CD14-positive monocyte (primary cell): ENCODE data around the gene FBXL17. TPM values are rescaled to one million over a fixed set of nuclear protein-coding genes. Genes with fewer than 3 reads are reported as not detected.
"Not testable (repeated sequence)": the region's sequence is repeated elsewhere in the genome, so short reads cannot be mapped to it uniquely, and the experiment has no call there.

Experiments used
- DNase-seq, 3 donors: peaks; one replicate each; pipeline ENCODE4 v3.0.0-alpha.2; 2011 to 2022
- H2AFZ ChIP-seq: 2 replicates; pipeline ENCODE4 v1.6.0; 2012; ENCODE audit warnings: mild to moderate bottlenecking, low read depth, low read length, inconsistent platforms; ENCODE audit not compliant: insufficient read depth, poor library complexity, severe bottlenecking
- H3K27ac ChIP-seq, 2 donors: 1 replicate in 1 of 2; 2 replicates in 1 of 2; pipeline ENCODE4 v1.5.1; 2012 to 2013; ENCODE audit warnings: low read length in 2 of 2, control low read depth in 1 of 2, inconsistent platforms in 1 of 2, low read depth in 1 of 2, mild to moderate bottlenecking in 1 of 2
- H3K27me3 ChIP-seq, 2 donors: one replicate each; pipeline versions ENCODE4 v1.6.0 to v1.6.1; 2011 to 2013; ENCODE audit warnings: low read length in 2 of 2; ENCODE audit not compliant: control insufficient read depth in 2 of 2, insufficient read depth in 2 of 2
- H3K36me3 ChIP-seq, 2 donors: replicated peaks in 1 of 2; 1 replicate in 1 of 2; 2 replicates in 1 of 2; pipeline versions ENCODE4 v1.5.1 to v1.6.1; 2012 to 2013; ENCODE audit warnings: low read length in 2 of 2, control low read depth in 1 of 2, inconsistent platforms in 1 of 2, mild to moderate bottlenecking in 1 of 2; ENCODE audit not compliant: insufficient read depth in 2 of 2, control insufficient read depth in 1 of 2
- H3K4me1 ChIP-seq, 2 donors: 1 replicate in 1 of 2; 2 replicates in 1 of 2; pipeline versions ENCODE4 v1.5.1 to v1.6.1; 2012 to 2013; ENCODE audit warnings: low read length in 2 of 2, control low read depth in 1 of 2, inconsistent platforms in 1 of 2, mild to moderate bottlenecking in 1 of 2, moderate library complexity in 1 of 2; ENCODE audit not compliant: insufficient read depth in 2 of 2, control insufficient read depth in 1 of 2
- H3K4me2 ChIP-seq: replicated peaks from 2 replicates; pipeline ENCODE3; 2012; ENCODE audit warnings: low read length, moderate library complexity, mild to moderate bottlenecking; ENCODE audit not compliant: poor library complexity, severe bottlenecking; ENCODE audit errors: extremely low read depth
- H3K4me3 ChIP-seq, 3 experiments: fragments of 200-600 bp in 1 of 3; sonication (generic) in 1 of 3; replicated peaks in 1 of 3; 1 replicate in 2 of 3; 2 replicates in 1 of 3; pipeline ENCODE4 v1.5.1; 2011 to 2013; ENCODE audit warnings: low read length in 3 of 3, mild to moderate bottlenecking in 3 of 3, control low read depth in 2 of 3, low read depth in 2 of 3, inconsistent platforms in 1 of 3, moderate library complexity in 1 of 3
- H3K79me2 ChIP-seq: 2 replicates; pipeline ENCODE4 v1.6.0; 2012; ENCODE audit warnings: mild to moderate bottlenecking, control low read depth, inconsistent platforms, low read length, moderate library complexity; ENCODE audit not compliant: insufficient read depth
- H3K9ac ChIP-seq: 2 replicates; pipeline ENCODE4 v1.6.0; 2017; ENCODE audit warnings: low read length, mild to moderate bottlenecking; ENCODE audit not compliant: insufficient read depth, poor library complexity, severe bottlenecking
- H3K9me3 ChIP-seq, 2 donors: replicated peaks in 1 of 2; 1 replicate in 1 of 2; 2 replicates in 1 of 2; pipeline versions ENCODE4 v1.5.1 to v1.6.1; 2012 to 2013; ENCODE audit warnings: low read length in 2 of 2, control low read depth in 1 of 2; ENCODE audit not compliant: control insufficient read depth in 1 of 2, insufficient read depth in 1 of 2
- H4K20me1 ChIP-seq: 2 replicates; pipeline ENCODE4 v1.6.0; 2012; ENCODE audit warnings: mild to moderate bottlenecking, low read length, control low read depth, moderate library complexity; ENCODE audit not compliant: insufficient read depth
- H3K27ac Mint-ChIP-seq, 7 donors: one replicate each; pipeline ENCODE4 v1.8.0; 2020; ENCODE audit warnings: mild to moderate bottlenecking in 7 of 7, mixed read lengths in 7 of 7, moderate library complexity in 6 of 7, inconsistent platforms in 2 of 7
- H3K27me3 Mint-ChIP-seq, 3 donors: one replicate each; pipeline ENCODE4 v1.8.0; 2021 to 2022; ENCODE audit warnings: low read depth in 3 of 3, mild to moderate bottlenecking in 3 of 3, mixed read lengths in 3 of 3, moderate library complexity in 3 of 3, inconsistent platforms in 1 of 3
- H3K36me3 Mint-ChIP-seq, 2 donors: one replicate each; pipeline ENCODE4 v1.8.0; 2020; ENCODE audit warnings: mixed read lengths in 2 of 2, inconsistent platforms in 1 of 2, mild to moderate bottlenecking in 1 of 2
- H3K4me1 Mint-ChIP-seq: one replicate; pipeline ENCODE4 v1.8.0; 2020; ENCODE audit warnings: mild to moderate bottlenecking, mixed read lengths
- H3K4me3 Mint-ChIP-seq, 2 donors: one replicate each; pipeline ENCODE4 v1.8.0; 2020; ENCODE audit warnings: mild to moderate bottlenecking in 2 of 2, mixed read lengths in 2 of 2, moderate library complexity in 1 of 2
- H3K9me3 Mint-ChIP-seq, 7 donors: one replicate each; pipeline ENCODE4 v1.8.0; 2020 to 2022; ENCODE audit warnings: mixed read lengths in 7 of 7, mild to moderate bottlenecking in 6 of 7, moderate library complexity in 6 of 7, inconsistent platforms in 2 of 7
- CTCF ChIP-seq: fragments of 200-600 bp; IDR thresholded peaks from one replicate; pipeline ENCODE4 v1.8.0; 2022; ENCODE audit warnings: antibody characterized with exemption, mild to moderate bottlenecking
- WGBS: methylation state at CpG from one replicate; pipeline ENCODE4 v1.1.5; 2013; ENCODE audit warnings: missing lambda C conversion rate; ENCODE audit not compliant: insufficient coverage; 5-methylcytosine and 5-hydroxymethylcytosine counted together
- intact Hi-C, 2 donors: fragments of 100-400 bp; cut with micrococcal nuclease; formaldehyde crosslinking; loops; one replicate each; pipeline versions ENCODE4 v1.15.0 to v1.15.1; 2023
- polyA plus RNA-seq, 3 donors: library from polyadenylated mRNA; depleted of rRNA in 1 of 3; unstranded in 2 of 3; stranded (reverse) in 1 of 3; fragments of 300-500 nt in 2 of 3; fragments of >200 nt in 1 of 3; fragmentation: Illumina TruSeq in 2 of 3; gene quantifications; 1 replicate in 2 of 3; 2 replicates in 1 of 3; pipeline ENCODE4 v1.2.3, GENCODE V29; 2012 to 2021

FBXL17 gene
- polyA plus RNA-seq, 3 donors, result 1.5 to 6.6 (median 2.0) TPM

DNA sequence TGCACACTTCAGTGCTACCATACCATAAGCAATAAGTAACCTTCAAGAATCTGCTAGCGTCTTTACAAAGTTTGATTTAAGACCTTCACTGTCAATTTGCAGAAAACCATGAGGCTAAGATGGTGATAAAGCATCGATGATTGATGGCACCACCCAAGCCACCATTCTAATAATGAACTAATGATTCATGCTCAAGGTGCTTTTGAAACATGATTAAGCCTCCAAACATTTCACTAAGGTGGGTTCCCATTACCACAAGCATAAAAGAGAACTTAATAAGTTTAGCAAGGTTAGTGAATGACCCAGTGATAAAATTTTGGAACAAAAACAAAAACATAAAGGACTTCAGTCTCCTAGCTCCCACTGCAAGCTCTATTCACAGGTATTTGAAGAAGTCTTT is 214.7 kb downstream of the FBXL17 start:
- no peaks in the 10 kb centered on the region for H3K9me3 ChIP-seq
- intact Hi-C loops, result no loop called here
- no peak for TF ChIP-seq CTCF
- no peaks in the 10 kb centered on the region for H3K79me2 ChIP-seq
- no peak overlapping the region for H3K4me3 ChIP-seq
- no peaks in the 10 kb centered on the region for H3K36me3 ChIP-seq
- 100% methylated on average over 1 of the region's 2 CpGs for WGBS
- H3K9ac ChIP-seq, result no peak overlapping the region
- Mint-ChIP-seq H3K27me3 (no peaks in the 10 kb centered on the region), H3K27ac (no peak overlapping the region), H3K9me3 (peaks cover 0 to 3% (median 0%) of the 10 kb centered on the region in 7 donors), H3K4me1 (peaks cover 20% of the 10 kb centered on the region), H3K4me3 (no peak overlapping the region), H3K36me3 (peaks cover 6 to 10% of the 10 kb centered on the region in 2 donors)
- no peaks in the 10 kb centered on the region for H3K27me3 ChIP-seq
- H3K27ac ChIP-seq, result no peak overlapping the region
- H2AFZ ChIP-seq, result no peak overlapping the region
- no peak for DNase-seq
- H3K4me2 ChIP-seq, result no peak overlapping the region
- no peaks in the 10 kb centered on the region for H4K20me1 ChIP-seq
- peaks cover 7 to 14% of the 10 kb centered on the region in 2 donors for H3K4me1 ChIP-seq

- intact Hi-C loops, result no loop called here
- H3K27me3 ChIP-seq, result no peaks in the 10 kb centered on the region
- no peak for DNase-seq
- H2AFZ ChIP-seq, result no peak overlapping the region
- H3K4me2 ChIP-seq, result no peak overlapping the region
- H3K79me2 ChIP-seq, result no peaks in the 10 kb centered on the region
- no peaks in the 10 kb centered on the region for H4K20me1 ChIP-seq
- H3K9ac ChIP-seq, result no peak overlapping the region
- H3K27ac ChIP-seq, result no peak overlapping the region
- WGBS, result no CpG with 5 or more reads among the region's 2 CpGs
- Mint-ChIP-seq H3K27ac (no peak overlapping the region), H3K9me3 (no peaks in the 10 kb centered on the region), H3K27me3 (no peaks in the 10 kb centered on the region), H3K4me1 (peaks cover 20% of the 10 kb centered on the region), H3K4me3 (no peak overlapping the region), H3K36me3 (peaks cover 3 to 7% of the 10 kb centered on the region in 2 donors)
- no peaks in the 10 kb centered on the region for H3K36me3 ChIP-seq
- H3K9me3 ChIP-seq, result no peaks in the 10 kb centered on the region
- H3K4me1 ChIP-seq, result peaks cover 7 to 14% of the 10 kb centered on the region in 2 donors
- no peak for TF ChIP-seq CTCF
- no peak overlapping the region for H3K4me3 ChIP-seq
Observed at GRCh38 chr5:108164574-108164973, 217.3 kb downstream of the FBXL17 start.

DNA sequence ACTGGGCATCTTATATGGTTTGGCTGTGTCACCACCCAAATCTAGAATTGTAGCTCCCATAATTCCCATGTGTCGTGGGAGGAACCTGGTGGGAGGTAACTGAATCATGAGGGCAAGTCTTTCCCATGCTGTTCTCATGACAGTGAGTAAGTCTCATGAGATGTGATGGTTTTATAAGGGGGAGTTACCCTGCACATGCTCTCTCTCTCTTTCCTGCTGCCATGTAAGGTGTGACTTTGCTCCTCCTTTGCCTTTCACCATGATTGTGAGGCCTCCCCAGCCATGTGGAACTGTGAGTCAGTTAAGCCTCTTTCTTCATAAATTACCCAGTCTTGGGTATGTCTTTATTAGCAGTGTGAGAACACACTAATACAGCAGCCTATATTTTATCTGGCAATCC is 229.0 kb downstream of the FBXL17 start:
- H3K27ac Mint-ChIP-seq, result peak overlapping the region in 1 of 7 donors; percentile 7
- H3K36me3 Mint-ChIP-seq, result not testable (repeated sequence)

More for the DNA sequence above, 229.0 kb downstream of the FBXL17 start:
- H3K4me1 ChIP-seq, H3K4me3 Mint-ChIP-seq, intact Hi-C loops, H3K27me3 ChIP-seq, H3K4me3 ChIP-seq, H3K27ac ChIP-seq, DNase-seq, H3K4me2 ChIP-seq, H3K9ac ChIP-seq, H3K79me2 ChIP-seq, H2AFZ ChIP-seq, H3K9me3 ChIP-seq, H3K36me3 ChIP-seq, H3K4me1 Mint-ChIP-seq, H3K9me3 Mint-ChIP-seq, H3K27me3 Mint-ChIP-seq, H4K20me1 ChIP-seq: not testable (repeated sequence)
- no CpG with 5 or more reads among the region's 1 CpG for WGBS
